Activated CD4-positive, alpha-beta T cell treated with anti-CD3 and anti-CD28 coated beads, Interleukin-2, amount 50 U/mL, for 48 hours (primary cell): ENCODE measurements around the gene PPIL6.

ENCODE experiments used
- DNase-seq, 2 experiments: peaks; one replicate each; pipeline ENCODE4 v3.0.0-alpha.2; 2020

The PPIL6 gene

DNA sequence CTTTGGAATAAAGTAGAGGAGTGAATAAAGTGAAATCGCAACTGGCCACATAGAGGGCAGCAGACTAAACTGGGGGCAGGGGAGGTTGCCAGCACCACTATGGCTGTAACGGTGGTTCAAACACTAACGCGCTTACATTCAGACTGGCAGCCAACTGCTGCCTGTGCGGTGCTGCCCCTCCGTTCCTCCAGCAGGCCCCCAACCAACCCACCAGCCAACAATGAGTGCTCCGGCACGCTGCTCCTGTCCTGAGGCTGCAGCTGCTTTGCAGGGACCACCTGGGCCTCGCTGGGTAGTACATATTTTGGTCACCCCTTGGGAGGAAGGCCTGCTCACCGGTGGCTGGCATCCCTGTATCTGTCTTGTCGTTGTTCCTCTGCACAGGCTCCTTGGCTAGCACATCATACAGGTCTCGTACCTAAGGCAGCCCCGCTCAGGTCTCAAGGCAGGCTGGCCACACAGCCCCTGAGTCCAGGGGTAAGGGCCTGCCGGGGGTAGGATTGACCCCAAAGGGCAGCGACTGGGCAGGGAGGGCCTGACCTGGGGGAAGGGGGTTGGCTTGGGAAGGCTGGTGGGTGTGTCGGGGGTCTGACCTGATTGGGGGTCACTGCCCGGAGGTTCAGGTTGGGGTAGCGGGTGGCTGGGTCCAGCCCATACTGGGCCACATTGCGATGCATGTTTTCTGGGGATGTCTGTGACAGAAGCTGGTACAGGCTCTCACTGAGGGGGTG is 8.8 kb upstream of the PPIL6 start:
- DNase-seq: no peak

DNA sequence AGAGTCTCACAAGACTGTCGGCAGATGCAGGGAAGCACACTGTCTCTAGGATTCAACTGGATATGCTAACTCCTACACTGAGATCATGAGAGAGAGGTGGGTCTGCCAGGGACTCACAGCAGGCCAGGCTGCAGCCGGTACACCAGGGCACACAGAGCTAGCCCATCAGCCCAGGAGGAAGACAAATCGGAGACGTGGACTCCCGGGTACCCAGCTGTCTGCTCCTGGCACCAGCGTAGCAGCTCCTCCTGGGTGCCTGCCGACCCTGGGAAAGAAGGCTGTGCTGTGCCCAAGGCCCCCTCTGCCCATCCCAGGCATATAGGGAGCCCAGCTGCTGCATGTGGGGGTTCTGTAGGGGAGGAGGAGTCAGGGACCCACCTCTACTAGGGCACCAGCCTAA is 8.2 kb upstream of the PPIL6 start:
- DNase-seq: no peak

DNA sequence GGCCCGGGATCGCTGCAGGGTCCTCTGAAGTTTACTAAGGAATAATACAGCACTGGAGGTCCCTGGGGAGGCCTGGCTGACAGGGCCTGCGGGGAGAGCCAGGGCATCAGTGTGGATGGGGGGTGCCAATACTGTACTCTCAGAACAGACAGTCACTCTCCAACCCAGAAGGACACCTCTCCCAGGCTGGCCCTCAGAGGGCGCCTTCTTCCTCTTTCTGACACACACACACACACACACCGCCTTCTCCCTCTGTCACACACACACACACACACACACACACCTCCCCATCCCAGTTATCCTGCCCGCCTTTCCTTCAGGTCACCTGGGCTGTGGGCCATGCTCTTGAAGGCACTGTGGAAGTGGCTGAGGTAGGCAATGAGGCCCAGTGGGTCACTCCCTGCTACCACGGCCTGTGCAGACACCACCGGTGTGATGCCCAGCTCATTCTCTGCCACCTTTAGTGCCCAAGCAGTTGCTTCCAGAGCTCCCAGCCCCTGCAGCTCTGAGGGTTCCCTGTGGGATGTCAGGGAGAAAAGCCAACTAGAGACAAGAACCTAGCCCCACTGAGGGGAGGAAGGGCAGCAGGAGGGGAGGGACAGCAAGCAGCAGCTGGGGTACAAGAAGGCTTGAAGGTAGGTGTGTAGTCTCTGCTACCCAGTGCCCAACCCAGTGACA is 7.6 kb upstream of the PPIL6 start:
- no peak for DNase-seq

DNA sequence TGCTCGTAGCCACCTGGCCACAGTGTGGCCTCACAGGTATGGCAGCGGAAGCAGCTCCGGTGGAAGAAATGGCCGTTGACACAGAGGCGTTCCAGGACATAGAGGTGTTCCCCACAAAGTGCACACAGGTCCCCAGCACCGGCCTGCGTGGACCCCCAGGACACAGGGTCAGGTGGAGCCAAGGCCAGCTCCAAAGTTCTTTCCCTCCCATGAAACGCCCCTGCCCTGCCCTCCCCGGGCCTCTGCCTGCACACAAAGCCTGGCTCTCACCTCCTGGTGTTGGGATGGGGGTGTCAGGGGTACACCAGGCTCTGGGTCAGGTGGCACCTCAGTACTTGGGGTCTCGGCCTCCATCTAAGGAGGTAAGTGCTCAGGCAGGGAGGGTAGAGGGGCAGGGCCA is 6.7 kb upstream of the PPIL6 start:
- DNase-seq: no peak

DNA sequence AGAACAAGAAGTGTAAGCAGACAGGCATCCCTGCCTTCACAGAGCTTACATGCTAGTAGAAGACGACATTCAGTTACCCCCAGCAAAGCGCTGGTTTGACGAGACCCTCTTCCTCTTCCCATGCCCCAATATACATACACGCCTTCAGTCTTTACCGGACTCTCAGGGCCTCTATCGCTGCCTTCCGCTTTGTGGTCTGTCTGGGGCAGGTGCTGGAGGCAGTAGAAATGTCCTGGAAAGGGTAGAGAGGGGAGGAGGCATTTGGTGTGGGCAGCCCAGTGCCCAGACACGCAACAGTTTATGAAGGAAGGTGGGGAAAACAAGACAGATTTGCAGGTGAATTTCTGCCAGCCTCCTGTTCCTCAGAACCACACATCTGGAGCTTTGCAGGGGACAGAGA is 6.1 kb upstream of the PPIL6 start:
- DNase-seq: no peak

DNA sequence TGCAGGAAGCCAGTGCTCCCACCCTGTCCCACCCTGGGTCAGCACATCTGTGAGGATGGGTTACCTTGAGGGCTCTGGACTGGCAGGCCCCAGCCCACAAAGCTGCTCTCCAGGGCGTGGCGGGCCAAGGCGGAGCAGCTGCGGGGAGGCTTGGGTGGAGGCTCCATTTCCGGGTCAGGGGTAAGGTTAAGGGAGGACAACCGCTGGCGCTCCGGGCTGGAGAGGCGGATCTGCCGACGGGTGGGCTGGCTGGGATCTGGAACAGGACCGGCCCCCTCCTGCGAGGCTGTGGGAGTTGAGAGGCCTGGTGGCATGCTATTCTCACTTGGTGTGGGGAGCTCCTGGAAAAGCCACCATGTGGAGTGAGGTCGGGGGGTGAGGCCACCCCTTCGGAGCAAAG is 5.6 kb upstream of the PPIL6 start:
- no peak for DNase-seq

DNA sequence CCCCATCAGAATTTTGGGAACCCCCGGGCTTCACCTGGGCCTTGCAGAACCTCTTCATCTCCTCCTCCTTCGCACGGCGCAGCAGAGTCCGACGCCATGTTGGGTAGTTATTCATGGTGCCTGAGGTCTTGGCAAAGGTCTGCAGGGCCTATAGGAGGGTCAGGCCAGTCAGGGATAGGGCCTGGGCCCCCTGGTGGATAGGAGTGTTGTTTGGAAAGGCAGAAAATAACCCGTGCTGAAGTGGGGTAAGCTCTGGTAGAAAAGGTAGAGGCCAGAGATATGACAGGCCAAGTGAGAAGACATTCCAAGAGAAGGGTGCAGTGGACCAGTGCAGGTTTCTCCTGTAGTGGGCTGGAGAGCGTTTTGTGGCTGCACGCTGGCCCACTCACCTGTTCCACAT is 5.0 kb upstream of the PPIL6 start:
- DNase-seq: no peak

DNA sequence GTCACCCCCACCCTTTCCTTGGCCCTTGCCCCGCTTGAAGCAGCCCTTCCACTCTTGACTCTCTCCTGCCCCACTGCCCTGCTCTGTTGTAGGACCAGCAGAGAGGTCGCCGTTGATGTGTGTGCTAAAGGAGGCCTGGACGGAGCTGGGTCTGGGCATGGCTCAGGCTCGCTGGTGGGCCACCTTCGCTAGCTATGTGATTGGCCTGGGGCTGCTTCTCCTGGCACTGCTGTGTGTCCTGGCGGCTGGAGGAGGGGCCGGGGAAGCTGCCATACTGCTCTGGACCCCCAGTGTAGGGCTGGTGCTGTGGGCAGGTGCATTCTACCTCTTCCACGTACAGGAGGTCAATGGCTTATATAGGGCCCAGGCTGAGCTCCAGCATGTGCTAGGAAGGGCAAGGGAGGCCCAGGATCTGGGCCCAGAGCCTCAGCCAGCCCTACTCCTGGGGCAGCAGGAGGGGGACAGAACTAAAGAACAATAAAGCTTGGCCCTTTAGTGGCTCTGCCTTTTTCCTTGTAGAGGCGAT is 3.1 kb upstream of the PPIL6 start:
- no peak for DNase-seq

DNA sequence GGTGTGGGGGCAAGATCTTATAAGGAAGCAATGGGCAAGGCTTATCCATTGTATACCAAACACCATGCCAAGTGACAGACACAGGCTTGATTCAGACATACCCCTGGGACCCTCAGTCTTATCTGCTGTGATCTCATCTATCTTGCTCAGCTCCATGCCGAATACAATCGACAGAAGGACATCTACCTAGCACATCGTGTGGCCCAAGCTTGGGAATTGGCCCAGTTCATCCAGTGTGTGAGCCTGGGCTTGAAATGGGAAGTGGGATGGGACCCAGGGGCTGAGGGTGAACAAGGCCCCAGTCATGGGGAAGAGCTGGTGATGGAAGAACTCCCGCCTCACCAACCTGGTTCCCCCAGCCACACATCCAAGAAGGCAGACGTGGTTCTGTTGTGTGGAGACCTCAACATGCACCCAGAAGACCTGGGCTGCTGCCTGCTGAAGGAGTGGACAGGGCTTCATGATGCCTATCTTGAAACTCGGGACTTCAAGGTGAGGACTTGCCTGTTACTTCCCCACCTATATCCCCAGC is 2.0 kb upstream of the PPIL6 start:
- DNase-seq: no peak

DNA sequence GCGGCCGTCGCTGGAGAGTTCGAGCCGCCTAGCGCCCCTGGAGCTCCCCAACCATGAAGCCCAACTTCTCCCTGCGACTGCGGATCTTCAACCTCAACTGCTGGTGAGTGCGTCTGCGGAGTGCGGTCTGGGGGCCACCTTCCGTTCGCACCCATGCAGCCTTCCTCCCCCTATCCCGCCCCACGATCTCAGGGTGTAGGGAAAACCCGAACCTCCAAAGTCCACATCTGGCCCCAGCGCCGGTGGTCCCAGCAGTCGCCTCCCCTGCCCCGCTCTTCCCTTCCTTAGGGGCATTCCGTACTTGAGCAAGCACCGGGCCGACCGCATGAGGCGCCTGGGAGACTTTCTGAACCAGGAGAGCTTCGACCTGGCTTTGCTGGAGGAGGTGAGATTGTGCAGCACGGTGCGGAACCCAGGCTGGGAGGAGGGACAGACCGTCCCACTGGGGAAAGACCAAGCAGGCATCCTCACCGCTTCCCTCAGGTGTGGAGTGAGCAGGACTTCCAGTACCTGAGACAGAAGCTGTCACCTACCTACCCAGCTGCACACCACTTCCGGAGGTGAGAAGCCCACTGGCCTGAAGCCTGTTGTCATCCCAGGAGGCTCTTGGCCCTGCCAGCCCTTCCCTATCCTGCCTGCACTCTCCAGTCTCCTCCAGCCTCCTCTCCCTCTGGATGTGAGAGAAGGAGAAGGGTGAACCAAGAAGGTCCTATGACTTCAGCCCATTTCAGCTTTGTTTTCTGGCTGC is 815 bp upstream of the PPIL6 start:
- DNase-seq: peak; percentile 31 to 47

DNA sequence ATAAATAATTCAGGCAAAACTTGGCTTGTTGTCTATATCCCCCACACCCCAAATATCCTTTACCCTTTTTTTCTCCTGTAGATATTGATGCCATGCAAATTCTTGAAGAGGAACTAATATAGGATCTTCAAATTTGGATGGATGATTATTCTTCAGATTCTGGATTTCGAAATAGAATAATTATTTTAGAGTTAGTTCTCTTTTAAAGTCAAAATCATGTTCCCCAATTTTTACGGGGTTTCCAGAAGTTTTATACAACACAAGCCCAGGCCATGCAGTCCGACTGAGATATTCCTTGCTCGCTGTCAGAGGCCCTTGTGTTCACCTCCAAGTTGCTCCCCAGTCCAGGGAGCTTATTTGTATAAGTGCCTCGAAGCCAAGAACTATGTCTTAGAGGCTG is 4.4 kb downstream of the PPIL6 start:
- no peak for DNase-seq

DNA sequence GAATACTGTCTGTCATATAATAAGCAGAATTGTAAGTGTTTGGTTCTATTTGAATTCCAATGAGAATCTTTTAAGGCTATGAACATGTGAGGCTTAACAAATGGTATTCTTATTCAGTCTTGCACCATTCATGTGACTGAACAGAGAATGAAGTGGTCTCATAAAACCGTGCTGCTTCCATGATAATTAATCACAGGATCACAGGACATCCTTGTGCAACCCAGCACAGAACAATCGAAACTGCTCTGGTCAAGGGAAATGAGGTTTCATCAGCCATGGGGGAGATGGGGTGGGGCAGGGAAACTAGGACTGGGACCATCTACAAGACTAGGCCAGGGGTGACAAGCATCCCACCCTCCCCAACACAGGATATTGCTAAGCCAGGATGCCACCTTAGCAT is 6.0 kb downstream of the PPIL6 start:
- no peak for DNase-seq

DNA sequence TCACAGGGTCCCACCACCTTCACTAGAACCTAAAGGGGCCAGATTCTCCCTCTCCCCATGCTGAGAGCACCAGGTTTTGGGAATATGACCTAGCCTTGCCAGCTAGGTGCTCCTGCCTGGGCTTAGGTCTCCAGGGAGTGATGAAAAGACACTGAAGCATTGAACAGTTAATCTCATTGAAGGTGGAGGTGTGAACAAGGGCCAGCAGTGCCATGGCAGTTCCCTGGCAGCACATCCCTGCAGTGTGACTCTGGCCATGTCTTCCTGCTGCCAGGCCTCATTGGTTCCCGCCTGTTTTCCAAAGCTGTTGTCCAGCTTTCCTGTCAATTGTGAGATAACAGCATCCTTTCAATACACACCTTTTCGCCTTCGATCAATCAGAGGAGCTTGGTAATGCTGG is 10.9 kb downstream of the PPIL6 start:
- no peak for DNase-seq

DNA sequence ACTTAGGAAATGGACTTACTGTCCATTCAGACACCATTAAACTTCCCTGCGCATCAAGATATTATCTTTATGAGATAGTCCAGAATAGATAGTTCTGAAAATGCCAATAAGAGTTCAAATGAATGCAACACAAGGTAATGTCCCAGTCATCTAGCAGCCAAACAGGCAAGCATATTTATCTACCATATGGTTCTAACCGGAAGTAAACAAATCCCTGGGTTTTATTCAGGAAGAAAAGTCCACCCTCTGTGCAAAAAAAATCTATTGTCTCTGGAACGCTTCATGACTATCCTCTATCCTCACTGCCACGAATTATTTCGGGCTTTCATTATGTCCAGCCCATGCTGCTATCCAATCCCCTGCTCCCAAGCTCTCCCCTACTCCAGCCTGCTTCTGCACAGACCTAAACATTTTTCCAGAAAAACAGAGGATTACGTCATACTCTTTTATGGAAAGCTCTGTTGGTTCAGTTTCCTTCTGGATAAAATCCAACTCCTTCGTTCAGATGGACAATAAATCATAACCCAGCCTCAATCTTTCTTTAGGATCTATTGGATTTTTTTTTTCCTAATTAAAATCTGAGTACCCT is 11.4 kb downstream of the PPIL6 start:
- no peak for DNase-seq

DNA sequence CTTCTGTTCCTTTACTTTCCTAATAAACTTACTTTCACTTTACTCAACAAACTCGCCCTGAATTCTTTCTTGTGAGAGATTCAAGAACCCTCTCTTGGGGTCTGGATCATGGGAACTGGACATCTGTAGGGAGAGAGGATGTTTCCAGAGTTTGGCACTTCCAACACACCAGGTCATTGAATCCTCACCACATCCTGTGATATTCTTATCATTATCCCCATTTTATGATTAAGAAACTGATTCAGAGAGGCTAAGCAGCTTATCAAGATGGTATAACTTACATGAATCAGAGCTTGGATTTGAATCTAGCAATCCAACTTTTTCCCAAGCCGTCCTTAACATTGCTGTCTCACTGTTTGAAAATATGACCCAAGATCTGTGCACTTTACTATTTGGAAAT is 15.5 kb downstream of the PPIL6 start:
- no peak for DNase-seq

DNA sequence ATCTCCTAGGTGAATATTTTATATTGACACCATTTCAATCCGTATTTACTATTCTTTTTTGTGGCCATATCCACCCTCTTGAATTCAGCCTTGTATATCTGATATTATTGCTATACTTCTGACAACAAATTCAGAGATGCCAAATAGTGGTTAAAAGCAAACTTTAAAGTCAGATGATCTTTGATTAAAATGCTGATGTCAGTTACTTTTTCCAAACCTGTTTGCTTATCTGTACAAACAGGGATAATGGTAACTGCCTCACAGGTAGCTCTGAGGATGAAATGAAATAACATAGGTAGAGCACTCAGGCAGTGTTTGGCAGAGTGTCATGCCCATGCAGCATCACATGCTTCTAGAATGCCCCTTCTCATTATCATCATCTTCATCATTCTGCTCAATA is 19.2 kb downstream of the PPIL6 start:
- no peak for DNase-seq

DNA sequence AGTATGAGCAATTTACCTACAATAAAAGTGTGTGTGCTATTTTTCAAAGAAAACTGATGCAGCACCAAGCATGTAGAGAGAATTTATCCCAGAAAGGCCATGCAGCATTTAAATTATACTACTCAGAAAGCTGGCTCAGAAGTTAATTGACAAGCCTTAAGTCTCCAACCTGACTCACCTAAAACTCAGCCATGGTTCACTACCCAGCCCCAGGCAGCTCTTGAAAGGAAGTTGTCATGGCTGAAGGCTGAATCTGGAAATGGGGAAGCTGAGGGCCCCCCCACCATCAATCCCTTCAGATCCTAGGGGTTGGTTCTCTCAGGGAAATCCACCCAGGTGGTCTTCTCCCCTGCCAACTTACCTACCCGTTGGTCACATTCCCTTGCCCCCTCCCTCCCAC is 19.7 kb downstream of the PPIL6 start:
- DNase-seq: no peak

DNA sequence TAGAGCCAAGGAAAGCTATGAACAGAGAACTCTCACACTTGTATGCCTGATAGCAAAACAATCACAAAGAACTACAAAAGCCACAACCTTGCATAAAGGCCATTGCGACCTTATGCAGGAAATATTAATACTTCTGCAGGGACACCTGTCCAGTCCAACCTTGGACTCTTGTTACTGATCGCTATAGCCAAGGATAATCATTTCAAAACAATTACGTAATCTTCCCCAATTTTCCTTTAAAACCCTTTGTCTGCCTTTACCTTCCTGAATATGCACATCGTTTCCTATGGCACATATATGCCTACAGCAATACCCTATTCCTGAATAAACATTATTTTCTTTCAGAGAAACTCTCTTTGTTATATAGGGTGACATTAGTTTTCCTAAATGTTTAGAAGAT is 22.8 kb downstream of the PPIL6 start:
- no peak for DNase-seq

DNA sequence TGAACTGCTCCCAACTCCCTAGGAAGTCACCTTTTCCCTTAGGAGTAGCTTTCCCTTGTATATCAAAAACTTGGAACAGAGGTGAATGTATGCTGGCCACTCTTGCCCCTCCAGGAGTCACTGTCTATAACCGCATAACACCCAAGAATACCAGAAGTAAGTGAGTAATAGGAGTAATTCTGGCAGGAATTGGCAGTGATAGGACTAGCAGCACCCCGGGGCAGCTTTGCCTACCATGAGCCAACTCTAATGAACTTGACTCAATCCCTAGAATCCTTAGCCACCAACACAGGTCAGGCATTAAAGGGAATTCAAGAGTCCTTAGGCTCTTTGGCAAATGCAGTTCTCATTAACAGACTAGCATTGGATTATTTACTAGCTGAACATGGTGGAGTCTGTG is 29.4 kb downstream of the PPIL6 start:
- no peak for DNase-seq

DNA sequence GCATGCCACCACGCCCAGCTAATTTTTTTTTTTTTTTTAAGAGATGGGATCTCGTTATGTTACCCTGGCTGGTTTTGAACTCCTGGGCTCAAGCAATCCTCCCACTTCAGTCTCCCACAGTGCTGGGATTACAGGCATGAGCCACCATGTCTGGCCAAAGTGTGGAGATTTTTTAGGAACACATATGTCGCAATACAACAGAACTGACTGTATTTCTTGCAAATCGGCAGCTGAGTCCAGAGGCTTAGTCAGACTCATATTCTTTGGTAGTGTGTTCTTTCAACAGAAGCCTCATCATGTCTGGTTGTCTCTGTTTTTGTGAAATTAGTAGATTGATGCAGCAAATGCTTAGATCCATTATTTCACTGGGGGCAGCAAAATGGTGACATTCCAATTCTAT is 34.2 kb downstream of the PPIL6 start:
- no peak for DNase-seq

DNA sequence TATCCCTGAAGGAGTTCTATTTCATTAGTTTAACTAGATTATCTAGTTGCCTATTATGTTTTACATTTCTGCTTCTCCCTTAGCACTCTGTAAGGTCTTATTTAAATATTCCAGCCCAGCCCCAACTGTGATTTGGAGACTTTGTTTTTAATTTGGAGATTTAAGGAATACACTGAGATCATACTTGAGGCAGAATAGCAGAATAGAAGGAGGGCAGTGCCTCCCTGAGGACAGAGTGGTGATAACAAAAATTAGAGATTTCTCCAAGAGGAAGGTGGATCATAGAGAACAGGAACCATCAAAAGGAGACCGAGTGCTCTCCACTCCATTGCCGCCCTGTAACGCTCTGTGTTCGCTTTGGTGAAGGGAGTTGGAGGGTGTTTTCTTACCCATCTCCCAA is 43.4 kb downstream of the PPIL6 start:
- no peak for DNase-seq

DNA sequence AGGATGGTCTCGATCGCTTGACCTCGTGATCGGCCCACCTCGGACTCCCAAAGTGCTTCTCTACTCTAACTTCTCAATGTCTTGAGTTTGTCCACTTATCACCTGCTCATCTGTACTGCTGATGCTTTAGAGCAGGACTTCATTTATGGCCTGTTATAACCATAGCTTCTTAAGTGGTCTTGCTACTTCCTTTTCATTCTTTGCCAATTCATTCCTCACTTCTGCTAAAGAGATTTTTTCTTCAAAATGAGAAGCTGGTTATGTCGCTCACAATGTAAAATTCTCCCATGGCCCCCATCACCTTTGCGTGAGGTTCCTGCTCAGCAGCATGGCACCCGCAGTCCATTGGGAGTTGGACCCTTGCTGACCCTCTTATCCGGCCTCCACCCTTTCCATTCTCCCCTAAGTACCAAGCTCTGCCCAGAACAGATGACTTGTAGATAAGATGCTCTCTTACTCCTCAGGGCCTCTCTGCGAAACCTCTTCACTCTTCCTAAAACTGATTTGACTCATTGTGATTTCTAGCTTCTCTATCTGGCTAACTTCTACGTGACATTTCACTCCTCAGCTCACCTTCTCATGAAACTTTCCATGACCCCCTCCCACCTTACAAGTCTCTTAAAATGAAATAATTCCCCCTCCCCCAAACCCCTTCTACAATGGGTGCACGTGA is 44.2 kb downstream of the PPIL6 start:
- DNase-seq: no peak

DNA sequence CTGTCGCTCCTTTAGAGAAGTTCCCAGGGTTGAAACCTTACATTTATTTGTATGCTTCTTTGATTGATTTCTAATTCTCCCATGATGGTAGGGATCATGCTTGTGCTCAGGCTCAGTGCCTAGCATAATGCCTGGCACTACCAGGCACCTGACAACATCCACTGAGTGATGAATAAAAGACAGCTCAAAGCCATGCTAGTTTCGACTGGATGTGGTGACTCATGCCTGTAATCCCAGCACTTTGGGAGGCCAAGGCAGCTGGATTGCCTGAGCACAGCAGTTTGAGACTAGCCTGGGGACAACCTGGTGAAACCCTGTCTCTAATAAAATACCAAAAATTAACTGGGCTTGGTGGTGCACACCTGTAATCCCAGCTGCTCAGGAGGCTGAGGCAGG is 46.5 kb downstream of the PPIL6 start:
- no peak for DNase-seq
